ENCODE data around the gene RRP15. TPM values are rescaled to one million over a fixed set of nuclear protein-coding genes. Genes with fewer than 3 reads are reported as not detected.

RRP15 gene
- total RNA-seq, 2 donors from 2014 or later: 24.9 to 27.3 TPM

DNA sequence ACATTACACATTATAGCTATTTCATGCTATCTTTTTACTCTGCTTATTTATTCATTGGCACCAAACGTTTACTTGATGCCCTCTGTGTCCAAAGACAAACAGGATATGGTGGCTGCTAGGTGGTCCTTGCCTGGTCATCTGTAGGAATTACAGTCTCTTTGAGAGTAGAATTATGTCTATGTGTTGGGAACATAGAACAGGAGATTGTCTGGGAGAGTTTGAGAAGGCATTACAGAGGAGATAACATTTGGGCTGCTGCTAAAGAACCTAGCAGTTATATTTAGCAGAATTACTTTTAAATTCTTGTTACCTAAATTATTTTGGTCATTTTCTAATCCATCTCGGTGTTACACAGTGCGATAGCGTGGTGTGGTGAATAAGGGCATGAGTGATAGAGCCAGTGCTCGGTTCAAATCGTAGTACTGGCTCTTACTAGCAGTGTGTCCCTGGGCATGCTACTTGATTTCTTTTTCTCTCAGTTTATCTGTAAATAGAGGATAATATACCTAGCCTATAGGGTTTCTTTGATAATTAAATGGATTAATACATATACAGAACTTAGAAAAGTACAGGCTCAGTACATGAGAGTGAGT, 20.5 kb downstream of the RRP15 start:
- Mint-ChIP-seq H3K36me3 (ENCODE audit: low read depth) (peaks cover 23% of the 10 kb centered on the region), H3K27me3 (ENCODE audit: insufficient read depth) (no peaks in the 10 kb centered on the region), H3K9me3 (no peaks in the 10 kb centered on the region), H3K27ac (no peak overlapping the region), H3K4me1 (peaks cover 22% of the 10 kb centered on the region), H3K4me3 (no peak overlapping the region)
- WGBS, 2 experiments (ENCODE audit: insufficient coverage in 1 of 2, insufficient read length in 1 of 2): 94 to 100% methylated on average over 2 to 6 of the region's 6 CpGs
- DNase-seq: no peak
- Histone ChIP-seq H3K27me3 (ENCODE audit: control insufficient read depth, insufficient read depth, low read length, poor library complexity, severe bottlenecking) (no peaks in the 10 kb centered on the region), H3K9ac (ENCODE audit: extremely low read depth, low read length, poor library complexity, severe bottlenecking) (no peak overlapping the region), H3K27ac (ENCODE audit: low read depth, low read length) (no peak overlapping the region), H3K4me1 (ENCODE audit: control insufficient read depth, insufficient read depth, low read length) (peaks cover 7% of the 10 kb centered on the region), H3K4me3 (ENCODE audit: low read length) (no peak overlapping the region), H3K9me3 (ENCODE audit: control insufficient read depth, low read length) (no peaks in the 10 kb centered on the region), H3K36me3 (ENCODE audit: control insufficient read depth, insufficient read depth, low read length) (peaks cover 35% of the 10 kb centered on the region)
- TF ChIP-seq, protein P1, sequence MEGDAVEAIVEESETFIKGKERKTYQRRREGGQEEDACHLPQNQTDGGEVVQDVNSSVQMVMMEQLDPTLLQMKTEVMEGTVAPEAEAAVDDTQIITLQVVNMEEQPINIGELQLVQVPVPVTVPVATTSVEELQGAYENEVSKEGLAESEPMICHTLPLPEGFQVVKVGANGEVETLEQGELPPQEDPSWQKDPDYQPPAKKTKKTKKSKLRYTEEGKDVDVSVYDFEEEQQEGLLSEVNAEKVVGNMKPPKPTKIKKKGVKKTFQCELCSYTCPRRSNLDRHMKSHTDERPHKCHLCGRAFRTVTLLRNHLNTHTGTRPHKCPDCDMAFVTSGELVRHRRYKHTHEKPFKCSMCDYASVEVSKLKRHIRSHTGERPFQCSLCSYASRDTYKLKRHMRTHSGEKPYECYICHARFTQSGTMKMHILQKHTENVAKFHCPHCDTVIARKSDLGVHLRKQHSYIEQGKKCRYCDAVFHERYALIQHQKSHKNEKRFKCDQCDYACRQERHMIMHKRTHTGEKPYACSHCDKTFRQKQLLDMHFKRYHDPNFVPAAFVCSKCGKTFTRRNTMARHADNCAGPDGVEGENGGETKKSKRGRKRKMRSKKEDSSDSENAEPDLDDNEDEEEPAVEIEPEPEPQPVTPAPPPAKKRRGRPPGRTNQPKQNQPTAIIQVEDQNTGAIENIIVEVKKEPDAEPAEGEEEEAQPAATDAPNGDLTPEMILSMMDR (conservative IDR thresholded peaks at IDR 0.05): no peak

DNA sequence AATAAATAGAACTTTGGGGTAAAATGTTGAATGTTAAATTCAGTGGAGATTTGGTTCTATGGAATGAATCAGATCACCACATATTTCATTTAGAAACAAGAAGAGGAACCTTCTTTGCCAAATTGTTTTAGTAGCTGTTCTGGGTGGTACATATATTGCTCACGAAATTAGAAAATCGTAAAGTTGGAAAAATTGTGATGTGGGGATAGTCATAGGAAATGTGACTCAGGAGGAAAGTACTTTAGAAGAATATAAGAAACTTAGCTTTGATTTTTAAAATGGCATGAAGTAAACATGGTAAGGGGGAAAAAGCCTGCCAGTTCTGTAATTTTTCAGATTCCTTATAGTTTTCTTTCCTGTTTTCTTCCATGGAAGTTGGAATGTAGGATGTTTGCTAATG, 27.4 kb downstream of the RRP15 start:
- peaks cover 12% of the 10 kb centered on the region for H3K9me3 ChIP-seq (ENCODE audit: control insufficient read depth, low read length)
- Mint-ChIP-seq H3K4me1 (peaks cover 13% of the 10 kb centered on the region), H3K27ac (peak overlapping the region; percentile 3), H3K36me3 (ENCODE audit: low read depth) (peaks cover 26% of the 10 kb centered on the region), H3K27me3 (ENCODE audit: insufficient read depth) (no peaks in the 10 kb centered on the region), H3K9me3 (no peaks in the 10 kb centered on the region), H3K4me3 (no peak overlapping the region)
- no peak overlapping the region for H3K4me3 ChIP-seq (ENCODE audit: low read length)
- no peak for DNase-seq
- H3K9ac ChIP-seq (ENCODE audit: extremely low read depth, low read length, poor library complexity, severe bottlenecking): no peak overlapping the region
- 97 to 100% methylated on average over 2 of the region's 2 CpGs for WGBS, 2 experiments (ENCODE audit: insufficient coverage in 1 of 2, insufficient read length in 1 of 2)
- H3K27ac ChIP-seq (ENCODE audit: low read depth, low read length): no peak overlapping the region
- TF ChIP-seq, protein P1 (conservative IDR thresholded peaks at IDR 0.05): no peak
- H3K36me3 ChIP-seq (ENCODE audit: control insufficient read depth, insufficient read depth, low read length): peaks cover 25% of the 10 kb centered on the region
- H3K27me3 ChIP-seq (ENCODE audit: control insufficient read depth, insufficient read depth, low read length, poor library complexity, severe bottlenecking): no peaks in the 10 kb centered on the region
- H3K4me1 ChIP-seq (ENCODE audit: control insufficient read depth, insufficient read depth, low read length): no peaks in the 10 kb centered on the region

DNA sequence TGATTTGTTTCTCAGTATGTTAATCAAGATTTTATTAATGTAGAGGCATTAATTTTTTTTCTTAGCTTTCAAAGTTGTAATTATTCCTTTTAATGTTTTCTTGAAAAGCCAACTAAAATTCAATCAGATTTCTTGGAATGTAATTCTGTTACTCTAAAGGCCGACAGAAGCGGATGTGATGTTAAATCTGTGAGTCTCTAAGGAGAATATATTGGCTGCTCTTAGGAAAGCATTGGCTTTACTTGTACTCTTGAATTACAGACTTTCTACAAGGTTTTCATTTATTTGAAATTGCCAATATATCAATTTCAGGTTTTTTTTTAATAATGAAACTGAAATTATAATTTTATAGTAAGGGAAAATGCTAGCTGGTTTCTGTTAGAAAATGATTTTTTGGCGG, 29.2 kb downstream of the RRP15 start:
- H3K27me3 Mint-ChIP-seq (ENCODE audit: insufficient read depth): no peaks in the 10 kb centered on the region
- Histone ChIP-seq H3K36me3 (ENCODE audit: control insufficient read depth, insufficient read depth, low read length) (peaks cover 16% of the 10 kb centered on the region), H3K4me3 (ENCODE audit: low read length) (no peak overlapping the region), H3K27ac (ENCODE audit: low read depth, low read length) (no peak overlapping the region), H3K9ac (ENCODE audit: extremely low read depth, low read length, poor library complexity, severe bottlenecking) (no peak overlapping the region), H3K27me3 (ENCODE audit: control insufficient read depth, insufficient read depth, low read length, poor library complexity, severe bottlenecking) (no peaks in the 10 kb centered on the region), H3K9me3 (ENCODE audit: control insufficient read depth, low read length) (peaks cover 12% of the 10 kb centered on the region), H3K4me1 (ENCODE audit: control insufficient read depth, insufficient read depth, low read length) (no peaks in the 10 kb centered on the region)
- no peak overlapping the region for H3K27ac Mint-ChIP-seq
- H3K36me3 Mint-ChIP-seq (ENCODE audit: low read depth): peaks cover 23% of the 10 kb centered on the region
- DNase-seq: no peak
- peaks cover 13% of the 10 kb centered on the region for H3K4me1 Mint-ChIP-seq
- TF ChIP-seq, protein P1 (conservative IDR thresholded peaks at IDR 0.05): no peak
- 97 to 99% methylated on average over 3 of the region's 3 CpGs for WGBS, 2 experiments (ENCODE audit: insufficient coverage in 1 of 2, insufficient read length in 1 of 2)
- H3K9me3 Mint-ChIP-seq: no peaks in the 10 kb centered on the region
- no peak overlapping the region for H3K4me3 Mint-ChIP-seq
